IPS-NIHi7 (cell line): ENCODE data around the gene IFNE.
"Not testable (repeated sequence)": the region's sequence is repeated elsewhere in the genome, so short reads cannot be mapped to it uniquely, and the experiment has no call there.

Experiments
- DNase-seq: peaks from one replicate; pipeline ENCODE4 v3.0.0; 2012; ENCODE audit warnings: mixed read lengths; ENCODE audit errors: extremely low spot score

Gene IFNE

GRCh38 chr9:21491756-21492155 lies 9.6 kb upstream of the IFNE start:
- DNase-seq, result no peak

GRCh38 chr9:21481470-21482056 lies 550 bp downstream of the IFNE start:
- no peak for DNase-seq

DNA sequence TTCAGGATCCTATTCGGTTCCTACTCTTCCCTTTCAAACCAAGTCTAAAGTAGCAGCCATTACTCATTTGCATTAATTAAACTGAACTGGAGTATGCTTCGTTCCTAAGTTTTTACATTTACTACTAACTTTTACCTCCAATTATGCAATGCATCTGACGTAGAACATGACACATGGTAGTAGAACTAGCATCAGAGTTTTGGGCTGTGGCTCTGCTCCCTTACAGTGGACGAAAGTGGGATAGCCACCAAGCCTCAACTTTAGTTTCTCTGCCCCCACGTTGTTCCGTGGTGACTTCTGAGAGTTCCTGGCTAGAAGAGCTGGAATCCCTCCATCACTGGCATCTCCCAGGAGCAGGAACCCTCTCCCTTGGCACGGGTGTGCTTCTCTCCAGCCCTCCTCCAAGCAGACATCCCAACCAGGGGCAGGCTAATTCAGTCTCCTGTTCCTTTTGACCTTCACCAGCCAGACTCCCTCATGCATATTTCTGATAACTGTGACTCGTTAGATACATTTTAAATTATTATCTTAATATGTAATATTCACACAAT lies 2.9 kb downstream of the IFNE start:
- no peak for DNase-seq

DNA sequence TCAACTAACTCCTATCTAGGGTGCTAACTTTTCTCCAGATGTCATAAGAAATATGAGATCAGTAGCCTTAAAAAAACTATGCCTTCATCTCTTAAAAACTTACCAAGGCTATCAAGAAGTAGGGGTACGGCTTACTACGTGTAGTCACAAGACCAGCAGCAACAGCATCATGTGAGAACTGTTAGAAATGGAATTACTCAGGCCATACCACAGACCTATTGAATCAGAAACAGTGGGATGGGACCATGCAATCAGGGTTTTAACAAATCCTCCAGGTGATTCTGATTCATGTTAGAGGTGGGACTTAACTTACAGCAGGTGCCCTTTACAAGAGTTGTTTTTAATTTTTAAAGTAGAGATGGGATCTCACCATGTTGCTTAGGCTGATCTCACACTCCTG lies 4.6 kb downstream of the IFNE start:
- DNase-seq, result no peak

- no peak for DNase-seq
Measured at GRCh38 chr9:21473236-21473635, 8.9 kb downstream of the IFNE start.

DNA sequence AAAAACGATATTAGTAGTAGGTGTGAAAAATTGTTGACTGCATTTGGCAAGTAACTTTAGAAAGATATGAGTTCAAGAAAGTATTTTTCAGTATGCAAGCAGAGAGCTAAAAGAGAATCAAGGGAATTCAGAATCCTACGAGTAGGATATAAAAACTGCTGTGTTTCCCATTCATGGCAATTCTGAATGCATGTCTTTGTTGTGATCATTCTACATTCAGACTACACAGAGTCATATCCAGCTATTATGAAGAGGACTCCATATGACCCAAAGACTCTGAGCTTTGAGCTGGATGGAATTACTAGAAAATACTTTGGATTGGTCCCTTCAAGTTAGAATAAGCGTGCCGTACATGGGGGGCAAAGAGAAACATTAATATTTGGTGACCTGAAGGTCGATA lies 12.0 kb downstream of the IFNE start:
- DNase-seq, result no peak

DNA sequence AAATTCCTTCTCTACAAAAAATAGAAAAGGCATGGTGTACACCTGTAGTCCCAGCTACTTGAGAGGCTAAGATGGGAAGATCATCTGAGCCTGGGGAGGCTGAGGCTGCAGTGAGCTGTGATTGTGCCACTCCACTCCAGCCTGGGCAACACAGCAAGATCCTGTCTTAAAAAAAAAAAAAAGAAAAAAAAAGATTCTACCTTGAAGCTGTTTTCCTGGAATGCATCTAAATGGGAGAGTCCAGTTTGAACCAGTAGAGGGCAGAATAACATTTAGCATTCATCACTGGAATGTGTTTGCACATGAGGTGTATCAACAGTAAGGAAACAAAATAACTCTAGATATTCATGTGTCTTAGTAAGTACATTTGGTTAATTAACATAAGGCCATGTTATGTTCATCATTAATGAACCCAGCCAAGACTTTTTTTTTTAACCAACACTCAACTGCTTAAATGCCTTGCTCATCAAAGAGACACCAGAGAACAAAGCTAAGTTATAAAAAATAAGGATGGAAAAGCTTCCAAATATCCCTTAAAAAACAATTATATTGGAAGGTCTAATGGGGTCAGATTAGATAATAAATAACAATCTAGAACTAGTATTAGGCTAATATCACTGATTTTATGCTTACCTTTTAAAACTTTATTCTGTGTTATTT lies 16.1 kb downstream of the IFNE start:
- DNase-seq, result peak; percentile 70

DNA sequence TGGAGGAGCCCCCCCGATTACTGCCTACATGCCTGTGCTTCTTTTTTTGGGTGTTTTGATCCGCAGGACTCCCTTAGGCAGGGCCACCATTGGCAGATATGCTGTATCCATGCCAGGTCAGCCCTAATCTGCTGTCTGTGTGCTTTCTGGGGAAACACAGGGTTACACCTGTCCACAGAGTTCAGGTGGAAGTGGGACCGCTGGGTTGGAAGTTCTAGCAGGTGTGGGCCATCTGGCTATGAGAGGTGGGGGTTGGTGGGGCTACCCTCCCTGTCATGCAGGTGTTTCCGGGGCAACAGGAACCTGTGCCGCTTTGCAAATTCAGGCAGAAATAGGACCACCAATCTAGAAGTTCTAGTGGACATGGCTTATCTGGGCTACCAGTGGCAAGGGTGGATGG lies 17.0 kb downstream of the IFNE start:
- no peak for DNase-seq

- DNase-seq, result no peak
Measured at GRCh38 chr9:21461377-21461776, 20.7 kb downstream of the IFNE start.

DNA sequence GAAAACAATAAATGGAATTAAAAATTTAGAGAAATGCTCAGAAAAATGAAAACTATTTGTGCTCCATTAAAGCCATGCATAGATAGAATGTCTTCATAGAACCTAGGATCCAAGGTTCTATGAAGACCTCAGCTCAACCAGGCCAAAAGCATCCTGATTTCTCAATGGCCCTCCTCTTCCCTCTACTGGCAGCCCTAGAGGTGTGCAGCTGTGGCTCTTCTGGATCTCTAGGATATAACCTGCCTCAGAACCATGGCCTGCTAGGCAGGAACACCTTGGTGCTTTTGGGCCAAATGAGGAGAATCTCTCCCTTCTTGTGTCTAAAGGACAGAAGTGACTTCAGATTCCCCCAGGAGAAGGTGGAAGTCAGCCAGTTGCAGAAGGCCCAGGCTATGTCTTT lies 26.8 kb downstream of the IFNE start:
- DNase-seq, result peak; percentile 64

GRCh38 chr9:21454149-21454548 lies 28.0 kb downstream of the IFNE start:
- no peak for DNase-seq

DNA sequence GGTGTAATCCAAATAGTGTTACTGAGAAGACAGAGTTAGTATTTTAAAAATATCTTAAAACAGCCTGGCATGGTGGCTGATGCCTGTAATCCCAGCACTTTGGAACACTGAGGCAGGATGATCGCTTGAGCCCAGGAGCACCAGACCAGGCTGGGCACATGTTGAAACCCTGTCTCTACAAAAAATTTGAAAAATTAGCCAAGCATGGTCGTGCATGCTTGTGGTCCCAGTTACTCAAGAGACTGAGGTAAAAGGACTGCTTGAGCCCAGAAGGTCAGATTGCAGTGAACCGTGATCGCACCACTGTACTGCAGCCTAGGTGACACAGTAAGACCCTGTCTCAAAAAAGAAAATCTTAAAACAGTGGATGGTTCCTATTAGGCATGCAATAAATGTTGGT lies 29.4 kb downstream of the IFNE start:
- DNase-seq, result no peak

GRCh38 chr9:21450733-21451394 lies 31.2 kb downstream of the IFNE start:
- no peak for DNase-seq

- DNase-seq, result not testable (repeated sequence)
Measured at GRCh38 chr9:21449312-21449711, 32.8 kb downstream of the IFNE start.

DNA sequence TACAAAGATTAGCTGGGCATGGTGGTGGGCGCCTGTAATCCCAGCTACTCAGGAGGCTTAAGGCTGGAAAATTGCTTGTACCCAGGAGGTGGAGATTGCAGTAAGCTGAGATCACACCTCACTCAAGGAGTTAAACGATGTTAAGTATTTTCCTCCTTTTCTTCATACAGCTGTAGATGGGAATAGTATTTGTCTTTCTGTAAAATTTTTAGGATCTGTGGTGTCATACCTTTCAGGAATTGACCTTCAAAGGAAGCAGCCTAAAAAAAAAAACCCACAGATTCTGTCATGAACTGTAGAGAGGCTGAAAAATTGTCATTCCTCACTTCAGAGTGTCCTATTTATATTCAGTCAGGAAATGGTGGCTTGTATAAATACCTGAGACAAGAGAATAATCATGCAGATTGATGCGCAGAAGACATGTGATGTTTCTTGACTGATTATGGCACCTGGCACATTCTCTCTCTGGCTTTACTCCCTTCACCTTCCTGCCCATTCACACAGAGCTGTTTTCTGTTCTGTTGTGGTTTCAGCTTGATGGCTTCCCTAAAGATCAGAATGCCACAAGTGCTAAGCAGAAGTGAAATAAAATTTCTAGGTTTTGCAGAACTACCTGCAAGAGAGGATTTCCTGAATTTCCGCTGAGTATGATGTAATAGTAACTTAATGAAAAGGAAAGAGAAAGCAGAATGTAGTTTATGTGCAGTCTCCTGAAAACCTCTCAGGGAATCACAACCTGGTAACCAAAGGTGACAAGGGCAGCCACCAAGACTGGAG lies 38.1 kb downstream of the IFNE start:
- no peak for DNase-seq

DNA sequence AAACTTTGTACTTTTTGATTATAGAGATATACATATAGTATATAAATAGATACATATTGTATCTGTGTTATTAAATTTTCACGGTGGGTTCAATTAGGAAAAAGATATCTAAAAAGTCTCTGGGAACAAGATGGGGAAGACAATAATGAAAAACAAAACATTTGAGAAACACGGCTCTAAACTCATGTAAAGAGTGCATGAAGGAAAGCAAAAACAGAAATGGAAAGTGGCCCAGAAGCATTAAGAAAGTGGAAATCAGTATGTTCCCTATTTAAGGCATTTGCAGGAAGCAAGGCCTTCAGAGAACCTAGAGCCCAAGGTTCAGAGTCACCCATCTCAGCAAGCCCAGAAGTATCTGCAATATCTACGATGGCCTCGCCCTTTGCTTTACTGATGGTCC lies 42.0 kb downstream of the IFNE start, which contains the start of gene IFNA1:
IFNA1 (plus strand) TSS at position 301 of the 400 bp plus-strand sequence; CDS start at position 370, 69 bp downstream.
- no peak for DNase-seq

DNA sequence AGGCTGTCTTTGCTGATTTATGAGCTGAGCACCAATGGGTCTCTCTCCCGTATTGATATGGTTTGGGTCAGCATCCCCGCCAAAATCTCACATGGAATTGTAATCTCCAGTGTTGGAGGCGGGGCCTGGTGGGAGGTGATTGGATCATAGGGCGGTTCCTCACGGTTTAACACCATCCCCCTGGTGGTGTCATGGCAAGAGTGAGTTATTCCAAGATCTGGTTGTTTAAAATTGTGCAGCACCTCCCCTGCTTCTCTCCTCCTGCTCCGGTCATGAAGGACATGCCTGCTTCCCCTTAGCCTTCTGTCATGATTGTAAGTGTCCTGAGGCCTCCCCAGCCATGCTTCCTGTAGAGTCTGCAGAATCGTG lies 47.1 kb downstream of the IFNE start:
- DNase-seq, result not testable (repeated sequence)

GRCh38 chr9:21434202-21435014 lies 47.7 kb downstream of the IFNE start:
- peak; percentile 31 for DNase-seq

DNA sequence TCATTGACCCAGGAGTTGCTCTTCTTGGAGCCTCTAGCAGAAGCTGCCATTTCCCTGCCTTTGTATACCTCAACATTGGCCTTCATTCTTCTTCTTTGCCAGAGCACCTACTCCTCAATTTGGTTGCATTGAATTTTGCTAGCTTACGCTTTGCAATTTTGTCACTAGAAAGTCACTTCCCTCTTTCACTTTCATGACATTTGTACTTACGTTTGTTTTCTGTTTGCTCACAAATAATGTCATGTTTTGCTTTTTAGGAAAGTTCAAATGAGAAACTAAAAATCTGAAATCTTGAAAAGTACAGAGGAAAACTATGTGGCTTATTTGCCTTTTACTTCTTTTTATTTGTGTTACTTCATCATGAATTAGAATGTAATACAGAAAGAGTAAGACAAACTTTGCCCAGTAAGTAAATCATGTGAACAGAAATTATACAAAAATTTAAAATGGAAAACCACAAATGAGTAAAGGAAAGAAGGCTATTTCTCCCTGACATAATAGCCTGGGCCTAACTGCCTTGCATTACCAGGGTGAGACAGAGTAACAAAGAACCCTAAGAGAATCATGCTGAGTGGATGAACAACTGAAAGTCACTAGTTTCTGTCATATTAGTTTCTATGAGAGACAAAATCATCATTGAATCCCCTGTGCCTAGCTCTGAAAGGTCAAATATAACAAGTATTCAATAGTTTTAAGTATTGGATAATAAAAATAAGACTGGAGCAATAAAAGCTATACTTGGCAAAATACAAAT lies 49.3 kb downstream of the IFNE start:
- no peak for DNase-seq
